SK-N-MC (cell line): ENCODE data around the gene KCNJ6.

Source experiments
- EZH2 ChIP-seq: fragments of 200-600 bp; sonication (generic); IDR thresholded peaks from one replicate; pipeline ENCODE4 v1.6.1; 2017; ENCODE audit warnings: antibody characterized with exemption
- FOXP2 ChIP-seq: optimal IDR thresholded peaks from 2 replicates; pipeline ENCODE3; 2011; ENCODE audit warnings: mild to moderate bottlenecking, moderate library complexity; ENCODE audit not compliant: insufficient read depth; ENCODE audit errors: extremely low read length, control extremely low read depth
- POLR2AphosphoS5 ChIP-seq: IDR thresholded peaks from 2 replicates; pipeline ENCODE4 v1.6.1; 2012; ENCODE audit warnings: mild to moderate bottlenecking, low read depth, low read length, borderline replicate concordance

DNA sequence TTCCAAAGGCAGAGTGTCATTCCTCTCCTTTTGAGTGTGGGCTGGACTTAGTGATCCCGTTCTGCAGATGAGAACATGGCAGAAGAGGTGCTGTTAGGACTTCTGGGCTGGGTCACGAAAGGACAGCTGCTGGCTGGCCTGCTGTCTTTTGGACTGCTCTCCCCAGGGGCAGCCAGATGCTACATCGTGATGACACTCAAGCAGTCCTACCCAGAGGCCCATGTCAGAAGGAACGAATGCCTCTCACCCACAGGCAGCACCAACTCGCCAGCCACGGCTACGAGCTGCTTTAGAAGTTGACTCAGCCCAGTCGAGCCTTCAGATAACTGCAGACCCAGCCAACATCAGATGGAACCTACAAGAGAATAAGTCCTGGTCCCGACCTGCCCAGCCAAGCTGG is 156.5 kb downstream of the KCNJ6 start:
- TF ChIP-seq EZH2 (no peak), POLR2AphosphoS5 (no peak), FOXP2 (no peak)
